HG03432 (cell line): Measurements from ENCODE around the gene PLAC9.
"Not testable (repeated sequence)": the region's sequence is repeated elsewhere in the genome, so short reads cannot be mapped to it uniquely, and the experiment has no call there.

Experiments
- ATAC-seq: cut with Tn5 transposase; IDR thresholded peaks from one replicate; pipeline ENCODE4 v1.9.1; 2021; ENCODE audit warnings: mild to moderate bottlenecking, moderate library complexity; ENCODE audit not compliant: unreplicated experiment

The PLAC9 gene

DNA sequence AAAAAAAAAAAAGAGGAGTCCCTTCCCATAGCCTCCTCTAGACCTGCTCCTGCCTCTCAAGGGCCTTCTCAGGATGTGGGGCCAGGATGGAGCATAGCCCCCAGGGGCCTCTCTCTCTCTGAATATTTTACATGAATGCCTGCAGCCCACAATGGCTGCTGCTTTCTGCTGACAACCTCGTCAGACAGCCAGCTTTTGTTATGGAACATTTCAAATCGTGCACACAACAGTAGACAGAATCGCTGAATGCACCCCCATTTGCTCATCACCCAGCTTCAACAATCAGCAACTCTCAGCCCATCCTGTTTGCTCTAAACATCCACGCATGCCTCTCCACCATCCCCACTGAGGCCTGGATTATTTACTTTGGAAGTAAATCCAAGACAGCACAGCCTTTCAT lies 5.4 kb downstream of the PLAC9 start:
- no peak for ATAC-seq

DNA sequence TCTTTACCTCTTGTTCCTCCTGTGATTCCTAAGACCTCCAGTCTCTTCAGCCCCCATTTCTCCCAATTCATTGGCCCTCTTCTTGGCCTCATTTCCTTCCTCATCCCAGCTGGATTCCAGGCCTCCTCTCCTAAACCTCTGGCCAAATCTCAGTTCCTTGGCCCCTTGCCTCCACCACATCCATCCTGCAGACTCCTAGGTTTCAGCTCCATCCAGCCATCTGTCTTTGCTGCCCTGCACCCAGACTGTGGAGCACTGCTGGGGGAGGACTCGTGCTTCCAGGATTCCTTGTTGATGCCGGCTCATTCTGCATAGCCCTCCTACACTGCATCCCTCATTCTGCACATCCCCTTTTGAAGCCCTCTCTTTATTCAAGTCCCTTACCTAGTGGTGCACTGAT lies 6.7 kb downstream of the PLAC9 start:
- ATAC-seq = no peak

DNA sequence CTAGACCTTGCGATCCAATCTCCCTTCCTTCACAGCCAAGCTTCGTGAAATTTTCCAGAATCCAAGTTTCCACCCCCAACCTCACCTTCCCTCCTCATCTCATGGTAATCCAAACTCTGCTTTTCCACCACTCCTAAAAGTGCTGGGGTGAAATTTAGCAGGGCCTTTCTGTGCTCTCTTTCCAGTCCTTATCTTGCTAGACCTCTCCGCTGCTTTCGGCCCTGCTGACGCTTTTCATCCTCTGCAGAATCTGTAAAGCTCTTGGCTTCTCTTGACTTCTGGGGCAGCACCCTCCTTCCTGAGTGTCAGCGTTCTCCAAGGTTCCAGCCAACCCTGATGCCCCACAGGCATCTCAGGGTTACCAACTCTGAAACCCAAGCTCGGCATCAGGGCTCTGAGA lies 7.7 kb downstream of the PLAC9 start:
- no peak for ATAC-seq

DNA sequence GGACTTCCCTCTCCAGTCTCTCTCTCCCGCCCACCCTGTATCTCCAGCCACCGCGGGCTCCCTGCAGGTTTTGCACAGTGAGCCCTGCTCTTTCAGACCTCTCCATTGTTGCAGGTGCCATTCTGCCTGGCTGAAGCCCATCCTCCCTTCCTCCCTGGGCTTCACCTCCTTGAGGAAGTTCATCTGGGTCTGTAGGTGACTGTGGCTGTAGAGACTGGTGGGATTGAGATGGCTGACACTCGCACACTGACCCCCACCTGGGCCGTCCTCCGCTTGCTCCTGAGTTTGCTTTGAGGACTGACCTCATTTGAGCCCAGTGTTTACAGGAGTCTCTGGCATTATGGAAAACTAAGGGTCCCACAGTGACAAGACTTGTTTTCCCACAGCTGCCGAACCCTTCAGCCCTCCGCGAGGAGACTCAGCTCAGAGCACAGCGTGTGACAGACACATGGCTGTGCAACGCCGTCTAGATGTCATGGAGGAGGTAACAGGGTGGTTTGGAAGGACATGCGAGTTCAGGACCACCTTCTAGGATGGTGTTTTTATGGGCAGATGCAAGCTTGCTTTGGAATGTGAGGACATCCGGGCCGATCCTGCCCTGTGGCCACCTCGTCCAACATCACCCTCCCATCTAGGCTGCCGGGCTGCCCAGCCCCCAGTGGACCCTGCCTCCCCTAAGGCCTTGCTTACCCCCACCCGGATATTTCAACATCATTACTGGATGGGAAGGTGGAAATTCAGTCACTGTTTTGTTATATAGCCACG lies 9.3 kb downstream of the PLAC9 start:
- no peak for ATAC-seq

DNA sequence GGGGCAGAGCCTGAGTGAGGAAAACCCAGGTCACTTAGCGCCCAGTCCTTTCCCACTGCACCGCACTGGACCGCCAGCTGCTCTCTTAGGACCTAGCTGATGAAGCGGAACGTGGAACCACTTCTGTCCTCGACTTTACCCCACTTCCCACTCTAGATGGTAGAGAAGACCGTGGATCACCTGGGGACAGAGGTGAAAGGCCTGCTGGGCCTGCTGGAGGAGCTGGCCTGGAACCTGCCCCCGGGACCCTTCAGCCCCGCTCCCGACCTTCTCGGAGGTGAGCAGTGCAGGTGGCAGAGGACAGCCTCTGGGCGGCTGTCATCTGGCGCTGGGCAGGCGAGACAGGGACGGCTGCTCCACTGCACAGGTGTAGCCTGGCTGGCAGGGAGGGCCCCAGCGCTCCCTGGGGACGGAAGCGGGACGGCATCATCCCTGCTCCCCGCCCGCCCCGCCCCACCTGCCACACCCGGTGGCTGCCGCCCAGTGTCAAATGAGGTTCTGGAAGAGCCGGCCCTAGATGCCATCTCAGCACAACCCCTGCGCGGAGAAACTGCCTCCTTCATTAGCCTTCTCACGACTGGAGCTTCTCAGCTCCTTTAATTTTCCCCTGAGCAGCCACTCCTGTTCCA lies 11.7 kb downstream of the PLAC9 start:
- ATAC-seq = peak; percentile 68

DNA sequence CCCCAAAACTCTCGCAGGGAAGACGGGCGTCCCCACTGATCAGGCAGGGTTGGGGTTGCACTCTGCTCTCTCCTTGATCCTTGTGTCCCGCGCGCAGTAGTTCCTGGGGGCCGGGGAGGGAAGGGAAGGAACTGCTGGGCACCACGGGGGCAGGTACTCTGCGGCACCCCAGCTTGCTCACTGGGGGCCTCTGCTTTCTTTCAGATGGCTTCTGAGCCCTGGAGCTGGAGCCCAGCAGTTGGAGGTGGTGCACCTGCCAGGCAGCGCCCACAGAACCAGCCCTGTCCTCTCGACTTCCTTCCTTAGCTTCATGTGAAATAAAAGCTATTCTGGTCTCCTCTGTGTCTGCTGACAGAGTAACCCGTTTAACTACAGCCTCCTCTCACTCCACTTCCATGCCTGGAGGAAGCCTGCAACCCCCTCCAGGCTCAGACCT lies 12.2 kb downstream of the PLAC9 start:
- ATAC-seq = peak; percentile 44

DNA sequence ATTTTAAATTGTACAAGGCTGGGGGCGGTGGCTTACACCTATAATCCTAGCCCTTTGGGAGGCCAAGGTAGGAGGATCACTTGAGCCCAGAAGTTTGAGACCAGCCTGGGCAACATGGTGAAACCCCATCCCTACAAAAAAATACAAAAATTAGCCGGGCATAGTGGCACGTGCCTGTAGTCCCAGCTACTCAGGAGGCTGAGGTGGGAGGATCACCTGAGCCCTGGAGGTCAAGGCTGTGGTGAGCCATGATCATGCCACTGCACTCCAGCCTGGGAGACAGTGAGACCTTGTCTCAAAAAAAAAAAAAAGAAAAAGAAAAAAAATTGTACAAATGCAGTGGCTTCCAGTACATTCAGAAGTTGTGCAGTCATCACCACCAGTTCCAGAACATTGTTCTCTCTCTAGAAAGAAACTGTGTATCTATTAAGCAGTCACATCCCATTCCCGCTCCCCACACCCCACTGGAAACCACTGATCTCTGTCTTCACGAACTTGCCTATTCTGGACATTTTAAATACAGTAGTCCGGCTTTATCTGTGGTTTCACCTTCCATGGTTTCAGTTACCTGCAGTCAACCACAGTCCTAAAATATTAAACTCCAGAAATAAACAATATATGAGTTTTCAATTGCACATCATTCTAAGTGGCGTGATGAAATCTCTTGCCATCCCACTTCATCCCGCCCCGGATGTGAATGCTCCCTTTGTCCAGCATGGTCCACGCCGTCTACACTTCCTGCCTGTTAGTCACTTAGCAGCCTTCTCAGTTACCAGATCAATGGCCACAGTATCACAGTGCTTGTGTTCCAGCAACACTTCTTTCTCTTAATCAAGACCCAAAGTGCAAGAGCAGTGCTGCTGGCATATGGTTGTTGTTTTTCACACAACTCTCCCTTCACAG lies 13.1 kb downstream of the PLAC9 start:
- ATAC-seq = not testable (repeated sequence)

DNA sequence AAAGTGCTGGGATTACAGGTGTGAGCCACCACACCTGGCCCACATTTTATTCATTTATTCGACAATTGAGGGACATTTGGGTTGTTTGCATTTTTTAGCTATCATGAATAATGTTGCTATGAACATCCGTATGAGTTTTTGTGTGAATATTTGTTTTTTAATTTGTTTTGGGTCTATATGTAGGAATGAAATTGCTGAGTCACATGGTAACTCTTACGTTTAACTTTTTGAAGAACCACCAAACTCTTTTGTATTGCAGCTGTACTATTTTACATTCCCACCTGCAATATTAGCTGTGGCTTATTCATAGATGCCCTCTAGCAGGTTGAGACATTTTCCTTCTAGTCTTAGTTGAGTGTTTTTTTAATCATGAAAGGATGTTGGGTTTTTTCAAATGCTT lies 14.4 kb downstream of the PLAC9 start:
- ATAC-seq = no peak

DNA sequence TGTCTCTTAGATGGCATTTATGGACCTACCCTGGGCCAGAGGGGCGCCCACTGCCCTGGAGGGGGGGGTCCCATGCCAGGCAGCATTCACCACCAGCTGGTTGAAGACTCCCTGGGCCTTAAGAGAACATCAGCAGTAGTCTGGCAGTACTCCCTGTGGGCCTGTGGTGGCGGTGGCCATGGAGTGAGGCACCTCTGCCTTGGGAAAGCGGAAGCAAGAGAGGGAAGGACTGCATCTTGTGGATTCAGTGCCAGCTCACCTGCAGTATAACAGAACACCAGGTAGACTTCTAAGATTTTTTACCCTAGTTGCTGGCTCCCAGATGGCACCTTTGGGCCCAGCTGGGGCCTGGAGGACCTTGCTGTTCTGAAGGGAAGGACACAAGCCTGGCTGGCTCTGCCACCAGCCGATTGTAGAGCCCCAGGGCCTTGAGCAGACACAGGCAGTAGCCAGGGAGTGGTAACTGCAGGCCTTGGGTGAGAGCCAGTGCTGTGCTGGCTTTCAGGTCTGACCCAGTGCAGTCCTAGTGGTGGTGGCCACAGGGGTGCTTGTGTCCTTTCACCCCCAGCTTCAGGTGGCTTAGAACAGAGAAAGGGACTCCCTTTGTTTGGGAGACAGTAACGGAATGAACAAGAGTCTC lies 15.8 kb downstream of the PLAC9 start:
- ATAC-seq = no peak

DNA sequence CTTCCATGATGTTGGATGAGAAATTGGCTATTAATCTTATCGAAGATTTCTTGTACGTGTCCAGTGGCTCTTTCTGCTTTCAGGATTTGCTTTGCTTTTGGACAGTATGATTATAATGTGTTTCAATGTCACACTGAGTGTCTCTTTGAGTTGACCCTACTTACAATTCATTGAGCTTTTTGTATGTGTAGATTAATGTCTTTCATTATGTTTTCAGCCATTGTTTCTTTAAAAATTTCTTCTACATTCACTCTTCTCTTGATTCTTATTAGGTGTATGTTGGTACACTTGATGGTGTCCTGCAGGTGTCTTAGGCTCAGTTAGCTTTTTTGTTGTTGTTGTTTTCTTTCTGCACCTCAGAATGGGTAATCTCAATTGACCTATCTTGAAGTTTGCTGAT lies 16.6 kb downstream of the PLAC9 start:
- ATAC-seq = no peak

DNA sequence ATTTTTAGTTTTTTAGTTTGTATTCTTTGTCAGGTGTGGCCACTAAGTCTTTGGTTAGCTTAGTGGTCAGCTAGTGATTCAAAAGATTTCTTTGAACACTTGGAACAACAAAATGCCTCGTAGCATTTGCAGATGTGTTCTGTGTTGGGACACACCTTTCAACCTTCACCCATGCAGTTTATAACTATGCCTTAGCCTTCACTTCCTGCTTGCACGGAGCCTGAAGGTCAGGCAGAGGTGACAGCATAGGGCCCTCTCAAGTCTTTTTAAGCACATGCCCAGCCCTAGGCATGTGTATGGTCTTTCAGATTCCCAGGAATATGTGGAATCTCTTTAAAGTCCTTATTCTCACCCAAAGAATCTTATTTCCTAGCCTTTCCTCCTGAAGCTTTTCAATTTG lies 17.6 kb downstream of the PLAC9 start:
- ATAC-seq = no peak

DNA sequence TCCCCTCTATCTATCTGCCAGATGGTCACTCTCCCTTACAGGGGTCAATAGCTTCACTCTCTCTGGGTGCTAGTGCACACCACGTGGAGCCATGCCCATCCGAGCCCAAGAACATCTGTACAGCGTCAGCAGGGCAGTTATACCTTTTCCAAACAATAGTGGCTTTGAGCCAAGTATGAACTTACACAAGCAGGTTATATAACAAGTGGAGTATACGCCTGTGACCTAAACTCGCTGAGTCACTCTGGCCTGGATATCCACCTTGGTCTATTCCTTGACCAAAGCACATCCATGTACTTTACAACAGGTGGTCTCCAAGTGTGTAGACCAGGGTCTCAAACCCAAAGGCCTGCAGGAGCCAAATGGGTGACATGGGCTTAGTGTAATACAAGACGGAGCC lies 20.3 kb downstream of the PLAC9 start:
- ATAC-seq = no peak

DNA sequence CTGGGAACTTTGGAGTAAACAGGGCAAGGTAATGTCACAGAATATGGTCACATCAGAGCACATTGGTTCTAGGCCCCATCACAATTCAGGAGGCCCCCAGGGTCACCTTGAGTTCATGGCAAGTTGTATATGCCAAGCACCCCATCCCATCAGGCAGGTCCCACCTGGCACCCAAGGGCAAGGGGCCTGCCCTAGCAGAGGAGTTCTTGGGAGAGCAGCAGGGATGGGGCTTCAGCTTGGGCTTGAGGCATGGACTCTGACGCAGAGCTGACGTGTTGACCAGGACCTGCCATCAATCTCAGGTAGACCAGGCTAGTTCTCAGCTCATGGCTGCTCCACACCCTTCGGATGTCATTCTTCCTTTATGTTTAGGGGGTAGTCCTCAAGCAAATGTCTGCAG lies 20.9 kb downstream of the PLAC9 start:
- ATAC-seq = no peak

DNA sequence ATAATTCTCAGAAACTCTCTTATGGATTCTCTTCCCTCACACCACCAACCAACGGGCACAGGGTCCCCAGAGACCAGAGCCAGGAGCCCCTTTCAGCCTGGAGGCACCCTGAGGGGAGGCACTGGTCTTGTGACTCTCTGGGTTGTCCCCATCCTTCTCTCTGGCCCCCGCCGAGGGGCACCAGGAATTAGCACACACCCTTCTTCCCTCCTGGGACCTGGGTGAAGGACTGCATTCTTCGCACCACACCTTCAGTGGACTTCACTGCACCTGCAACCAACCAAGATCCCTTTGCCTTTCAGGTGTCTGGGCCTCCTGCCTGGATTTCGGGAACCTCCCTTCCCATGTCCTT lies 22.1 kb downstream of the PLAC9 start:
- ATAC-seq = no peak

DNA sequence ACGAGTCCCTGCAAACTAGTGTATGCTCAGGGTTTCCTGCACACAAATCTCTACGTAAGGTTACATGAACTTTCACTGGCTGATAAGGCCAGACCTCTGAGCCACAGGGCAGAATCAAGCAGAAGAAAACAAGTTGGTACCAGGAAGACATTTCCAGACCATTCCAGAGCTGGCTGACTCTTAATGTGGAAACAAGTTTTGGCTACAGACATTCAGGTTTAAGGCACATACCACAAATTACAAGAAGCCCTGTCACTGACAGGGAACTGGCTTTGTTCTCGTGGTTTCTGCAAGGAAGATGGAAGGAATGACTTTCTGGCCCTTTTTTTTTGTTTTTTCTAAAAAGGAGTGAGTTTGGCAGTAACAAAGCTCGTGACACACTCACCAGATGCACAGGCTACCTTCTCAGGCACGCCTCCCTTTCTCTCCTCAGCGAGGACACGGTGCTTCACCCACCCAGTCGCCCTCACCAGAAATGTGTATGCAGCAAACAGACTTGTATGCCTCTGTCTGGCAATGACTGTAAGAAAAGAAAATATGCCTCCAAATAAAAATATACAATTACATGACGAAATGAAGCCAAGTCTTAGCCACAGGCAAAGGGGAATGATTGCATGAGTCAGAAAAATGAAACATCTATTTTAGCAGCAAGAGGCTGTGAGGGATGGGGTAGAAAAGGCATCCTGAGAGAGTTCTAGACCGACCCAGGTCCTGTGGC lies 22.6 kb downstream of the PLAC9 start:
- no peak for ATAC-seq

DNA sequence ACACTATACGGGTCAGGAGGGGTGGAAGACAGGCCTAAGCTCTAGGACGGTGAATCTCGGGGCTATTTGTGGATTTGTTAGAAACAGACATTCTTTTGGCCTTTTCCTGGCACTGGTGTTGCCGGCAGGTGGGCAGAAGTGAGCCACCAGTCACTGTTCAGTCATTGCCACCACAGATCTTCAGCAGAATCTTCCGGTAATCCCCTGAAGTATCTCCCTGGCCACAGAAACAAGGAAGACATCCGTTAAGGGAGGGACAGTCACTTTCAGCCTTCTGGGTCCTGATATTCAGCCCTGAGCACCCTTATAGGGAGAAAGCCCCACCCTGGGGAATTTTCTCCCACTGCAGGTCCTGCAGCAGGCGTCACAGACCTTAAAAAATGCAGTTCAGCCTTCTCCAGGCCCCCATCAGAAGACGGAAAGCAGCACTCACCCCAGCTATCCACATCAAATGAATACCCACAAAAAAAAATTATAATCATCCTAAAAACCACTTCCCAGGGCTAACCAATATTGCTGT lies 23.2 kb downstream of the PLAC9 start:
- ATAC-seq = no peak

DNA sequence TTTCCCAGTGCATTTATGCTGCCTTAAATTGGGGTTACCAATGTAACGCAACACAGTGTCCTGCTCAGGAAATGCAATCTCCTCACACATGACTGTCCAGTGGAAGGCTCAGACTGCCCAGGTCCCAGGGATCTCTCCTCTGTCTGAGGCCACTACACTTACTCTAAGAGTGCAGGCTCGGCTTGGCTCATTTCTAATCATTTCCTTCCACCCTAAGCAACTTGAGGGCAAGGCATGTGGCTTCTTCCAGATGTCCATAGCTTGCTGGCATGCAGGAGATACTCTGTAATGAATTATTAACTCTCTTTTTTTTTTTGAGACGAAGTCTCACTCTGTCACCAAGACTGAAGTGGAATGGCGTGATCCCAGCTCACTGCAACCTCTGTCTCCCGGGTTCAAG lies 23.7 kb downstream of the PLAC9 start:
- ATAC-seq = no peak

DNA sequence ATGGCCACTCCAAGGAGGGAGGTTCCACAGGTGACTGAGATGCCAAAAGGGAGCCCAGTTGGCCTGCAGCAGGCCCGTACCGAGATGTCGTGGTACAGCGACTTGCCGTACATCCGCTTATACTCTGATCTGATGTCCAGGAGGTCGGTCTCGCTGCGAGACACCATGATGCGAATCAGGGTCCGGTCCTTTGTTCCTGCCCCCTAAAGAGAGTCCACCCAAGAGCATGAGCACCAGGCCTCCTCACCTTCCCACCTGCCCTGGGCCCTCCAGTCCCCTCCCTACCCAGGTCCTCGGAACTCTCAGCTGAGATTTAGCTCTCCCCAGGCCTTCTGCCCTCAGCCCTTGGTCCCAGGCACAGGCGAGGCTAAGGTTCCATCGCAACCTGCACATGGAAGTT lies 25.0 kb downstream of the PLAC9 start:
- ATAC-seq = no peak

DNA sequence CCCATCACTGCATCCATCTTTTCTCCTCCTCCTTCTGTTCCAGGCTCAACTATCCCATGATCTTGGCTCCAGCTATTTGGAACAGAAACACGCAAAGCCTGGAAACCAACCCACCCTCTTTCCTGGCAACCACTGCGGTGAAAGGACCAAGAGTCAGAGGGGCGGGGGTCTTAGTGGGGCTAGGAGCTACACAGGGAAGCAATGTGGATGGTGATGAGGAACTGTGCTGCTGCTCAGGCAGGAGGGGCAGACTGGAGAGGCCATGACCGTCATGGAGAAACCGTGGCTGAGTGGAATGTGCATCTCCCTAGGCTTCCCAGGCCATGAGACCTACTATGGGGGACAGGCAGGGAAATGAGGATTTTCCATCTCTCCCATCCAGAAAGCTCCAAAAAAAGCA lies 25.6 kb downstream of the PLAC9 start:
- no peak for ATAC-seq

DNA sequence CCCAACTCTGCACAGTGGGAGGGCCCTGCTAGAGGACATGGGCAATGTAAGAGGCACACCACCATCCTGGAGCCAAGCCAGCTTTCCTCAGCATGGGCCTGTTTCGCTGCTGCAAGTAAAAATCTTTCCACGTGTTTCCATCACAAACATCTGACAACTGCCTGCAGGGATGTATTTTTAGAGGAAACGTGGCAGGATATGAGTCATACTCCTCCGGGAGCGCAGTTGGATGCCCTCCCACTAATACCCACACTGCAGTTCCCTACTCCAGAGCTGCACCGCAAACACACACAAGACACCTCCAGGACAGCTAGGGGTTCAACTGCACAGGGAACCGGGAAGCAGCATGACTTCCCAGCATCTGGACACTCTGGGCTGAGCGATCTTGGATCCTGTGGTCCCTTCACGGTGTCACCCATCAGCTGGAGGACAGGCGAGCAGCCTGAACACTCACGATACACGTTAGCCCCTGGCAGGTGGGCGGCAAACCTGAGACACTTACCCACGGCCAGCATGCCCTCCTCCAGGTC lies 26.1 kb downstream of the PLAC9 start:
- no peak for ATAC-seq
